Coronary artery (tissue), 2 donors: ENCODE data around the gene OTOG.

ENCODE experiments used
- DNase-seq: peaks from one replicate; pipeline ENCODE4 v3.0.0-alpha.2; 2017; ENCODE audit warnings: low spot score
- H3K27ac ChIP-seq, 2 donors: fragments of 200-600 bp; sonication (generic); one replicate each; pipeline ENCODE4 v1.5.1; 2016 to 2019
- H3K4me3 ChIP-seq: fragments of 200-600 bp; sonication (generic); 2 replicates; pipeline ENCODE4 v1.5.1; 2016; ENCODE audit warnings: mild to moderate bottlenecking, moderate library complexity
- CTCF ChIP-seq: fragments of 200-600 bp; sonication (generic); IDR thresholded peaks from one replicate; pipeline ENCODE4 v1.5.1; 2019; ENCODE audit warnings: antibody characterized with exemption

Gene OTOG

DNA sequence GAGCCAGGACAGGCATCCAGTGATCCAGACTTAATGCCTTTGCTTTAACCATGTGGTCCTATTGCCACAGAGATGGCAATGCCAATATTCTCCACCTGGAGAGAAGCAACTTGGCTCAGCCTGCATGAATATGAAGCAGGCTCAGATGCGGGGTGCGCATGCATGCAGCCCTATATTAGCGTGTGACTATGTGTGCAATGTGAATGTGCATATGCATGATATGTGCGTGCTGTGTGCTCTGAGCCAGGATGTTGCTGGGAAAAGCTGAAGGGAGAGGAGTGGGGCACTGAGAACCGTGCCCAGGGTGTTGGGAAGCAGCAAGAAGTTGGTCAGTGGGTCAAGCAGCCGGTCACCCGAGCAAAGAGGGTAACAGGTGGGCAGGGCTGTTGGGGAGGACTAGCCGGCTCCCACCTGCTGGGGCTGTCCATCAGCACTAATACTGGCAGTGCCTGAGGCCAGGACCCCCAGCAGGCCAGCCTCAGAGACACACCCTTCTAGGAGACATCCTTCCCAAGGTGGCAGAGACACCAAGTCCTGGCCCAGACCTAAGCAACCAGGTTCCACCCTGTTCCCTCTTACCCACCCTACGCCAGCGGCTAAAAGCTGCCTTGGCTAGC lies 147.5 kb downstream of the OTOG start:
- no peak for TF ChIP-seq CTCF
- Histone ChIP-seq H3K27ac (no peak overlapping the region), H3K4me3 (no peak overlapping the region)
- DNase-seq, result no peak

DNA sequence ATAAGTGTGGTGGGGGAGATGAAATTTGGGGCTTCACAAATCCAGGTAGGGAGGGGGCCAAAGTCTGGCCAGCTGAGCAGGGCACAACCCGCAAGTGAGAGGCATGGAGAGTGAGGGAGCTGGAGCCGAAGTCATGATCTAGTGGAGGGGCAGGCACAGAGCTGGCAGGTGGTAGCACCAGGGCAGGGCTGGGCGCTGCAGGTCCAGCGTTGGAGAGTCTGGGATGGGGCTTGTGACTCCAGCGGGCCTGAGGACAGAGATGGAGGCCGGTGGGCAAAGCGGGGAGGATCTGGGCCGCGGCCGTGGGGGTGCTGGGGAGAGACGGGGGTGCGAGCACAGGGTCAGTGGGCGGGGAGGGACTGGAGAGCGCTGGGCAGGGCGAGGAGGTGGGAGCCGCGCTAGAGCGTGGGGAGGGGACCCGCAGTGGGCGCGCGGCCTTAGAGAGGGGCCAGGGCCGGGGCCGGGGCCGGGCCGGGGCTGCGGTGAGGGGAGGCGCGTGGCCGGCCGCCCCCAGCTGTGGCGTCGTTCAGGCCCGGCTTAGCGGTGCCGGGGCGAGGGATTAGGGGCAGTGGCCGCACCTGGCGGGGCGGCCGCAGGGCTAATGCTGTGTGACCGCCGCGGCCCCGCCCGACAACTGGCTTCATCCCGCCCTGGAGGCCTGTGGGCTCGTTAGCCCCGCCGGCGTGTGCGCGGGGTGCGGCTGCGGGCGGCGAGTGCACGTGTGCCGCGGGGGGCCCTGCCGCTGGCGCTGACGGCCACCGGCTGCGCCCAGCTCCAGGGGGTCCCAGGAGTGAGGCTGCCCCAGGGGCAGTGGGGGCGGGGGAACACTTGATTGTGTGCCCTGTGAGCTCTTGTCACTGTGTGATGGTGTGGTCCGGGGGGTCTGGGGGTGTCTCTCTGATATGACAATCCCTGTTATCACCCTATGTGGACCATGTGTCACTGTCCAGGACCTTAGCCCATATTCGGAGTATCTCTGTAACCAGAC lies 148.7 kb downstream of the OTOG start:
- Histone ChIP-seq H3K4me3 (no peak overlapping the region), H3K27ac (no peak overlapping the region)
- TF ChIP-seq CTCF, result no peak
- no peak for DNase-seq

DNA sequence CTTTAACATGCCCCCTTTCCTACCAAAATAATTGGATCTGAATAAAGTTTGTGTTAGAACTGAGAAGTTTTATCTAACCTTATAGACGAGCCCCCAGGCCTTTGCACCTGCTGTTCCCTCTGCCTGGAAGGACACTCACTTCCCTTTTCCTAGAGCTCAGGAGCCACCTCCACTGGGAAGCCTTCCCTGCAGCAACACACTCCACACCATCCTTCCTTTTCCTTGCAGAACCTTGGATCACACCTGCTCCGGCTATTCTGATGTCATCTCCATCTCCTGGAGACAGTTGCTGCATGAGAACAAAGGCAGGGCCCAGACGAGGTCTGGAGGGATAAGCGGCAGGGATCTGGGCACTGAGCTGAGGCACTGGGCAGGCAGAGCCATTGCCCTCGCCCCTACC lies 149.7 kb downstream of the OTOG start:
- DNase-seq, result no peak
- Histone ChIP-seq H3K4me3 (no peak overlapping the region), H3K27ac (no peak overlapping the region)
- no peak for TF ChIP-seq CTCF
